IPS-11a (cell line): Measurements from ENCODE around the gene CHD1.

Experiments used
- H3K4me3 ChIP-seq: one replicate; pipeline ENCODE4 v1.5.1; 2013; ENCODE audit warnings: low read depth, low read length, control low read depth

CHD1 gene

GRCh38 chr5:98825582-98826375, 103.0 kb downstream of the CHD1 start:
- H3K4me3 ChIP-seq = no peak overlapping the region

GRCh38 chr5:98816582-98817222, 112.1 kb downstream of the CHD1 start:
- no peak overlapping the region for H3K4me3 ChIP-seq

- no peak overlapping the region for H3K4me3 ChIP-seq
These were observed 115.1 kb downstream of the CHD1 start for GRCh38 chr5:98813755-98814154.

GRCh38 chr5:98810206-98810605, 118.6 kb downstream of the CHD1 start:
- H3K4me3 ChIP-seq = no peak overlapping the region

- H3K4me3 ChIP-seq = no peak overlapping the region
These were observed 121.0 kb downstream of the CHD1 start for GRCh38 chr5:98807806-98808205.

GRCh38 chr5:98805070-98805469, 123.7 kb downstream of the CHD1 start:
- H3K4me3 ChIP-seq = no peak overlapping the region

- no peak overlapping the region for H3K4me3 ChIP-seq
These were observed 124.7 kb downstream of the CHD1 start for GRCh38 chr5:98804066-98804465.
